Measurements from ENCODE around the gene SDCCAG8.

SDCCAG8 gene

GRCh38 chr1:243379706-243380105, 123.9 kb downstream of the SDCCAG8 start:
- no peak for DNase-seq (ENCODE audit: extremely low read depth, low read depth)
- TF ChIP-seq CTCF (IDR thresholded peaks at IDR 0.05; ENCODE audit: low read depth, low read length, missing control alignments), result no peak
- no peak overlapping the region for H3K4me3 ChIP-seq (replicated peaks; ENCODE audit: low read depth, low read length)

- no peak for TF ChIP-seq CTCF (IDR thresholded peaks at IDR 0.05; ENCODE audit: low read depth, low read length, missing control alignments)
- no peak for DNase-seq (ENCODE audit: extremely low read depth, low read depth)
- no peak overlapping the region for H3K4me3 ChIP-seq (replicated peaks; ENCODE audit: low read depth, low read length)
Observed at GRCh38 chr1:243388276-243388675, 132.4 kb downstream of the SDCCAG8 start.

GRCh38 chr1:243390162-243390791, 134.4 kb downstream of the SDCCAG8 start:
- no peak for TF ChIP-seq CTCF (IDR thresholded peaks at IDR 0.05; ENCODE audit: low read depth, low read length, missing control alignments)
- no peak overlapping the region for H3K4me3 ChIP-seq (replicated peaks; ENCODE audit: low read depth, low read length)
- DNase-seq (ENCODE audit: extremely low read depth, low read depth), result no peak

- TF ChIP-seq CTCF (IDR thresholded peaks at IDR 0.05; ENCODE audit: low read depth, low read length, missing control alignments), result no peak
- H3K4me3 ChIP-seq (replicated peaks; ENCODE audit: low read depth, low read length), result no peak overlapping the region
- no peak for DNase-seq (ENCODE audit: extremely low read depth, low read depth)
Observed at GRCh38 chr1:243391355-243391754, 135.5 kb downstream of the SDCCAG8 start.

GRCh38 chr1:243393096-243393495, 137.3 kb downstream of the SDCCAG8 start:
- no peak for TF ChIP-seq CTCF (IDR thresholded peaks at IDR 0.05; ENCODE audit: low read depth, low read length, missing control alignments)
- H3K4me3 ChIP-seq (replicated peaks; ENCODE audit: low read depth, low read length), result no peak overlapping the region
- no peak for DNase-seq (ENCODE audit: extremely low read depth, low read depth)

- TF ChIP-seq CTCF (IDR thresholded peaks at IDR 0.05; ENCODE audit: low read depth, low read length, missing control alignments), result no peak
- no peak overlapping the region for H3K4me3 ChIP-seq (replicated peaks; ENCODE audit: low read depth, low read length)
- DNase-seq (ENCODE audit: extremely low read depth, low read depth), result no peak
Observed at GRCh38 chr1:243394066-243394465, 138.2 kb downstream of the SDCCAG8 start.

All from HFF-Myc (cell line).